OCI-LY3 (cell line): Measurements from ENCODE around the gene PDXK.

Experiments
- EZH2phosphoT487 ChIP-seq: fragments of 200-600 bp; shearing (Covaris generic); IDR thresholded peaks from 2 replicates; pipeline ENCODE4 v1.6.1; 2018; ENCODE audit warnings: antibody characterized with exemption, mixed run types, low read depth
- TF ChIP-seq, protein P1 (sequence below): fragments of 200-600, 300-600 bp; sonication (generic); IDR thresholded peaks from 2 replicates; pipeline ENCODE4 v1.5.1; 2014; ENCODE audit warnings: antibody characterized with exemption, low read length, low read depth

DNA sequence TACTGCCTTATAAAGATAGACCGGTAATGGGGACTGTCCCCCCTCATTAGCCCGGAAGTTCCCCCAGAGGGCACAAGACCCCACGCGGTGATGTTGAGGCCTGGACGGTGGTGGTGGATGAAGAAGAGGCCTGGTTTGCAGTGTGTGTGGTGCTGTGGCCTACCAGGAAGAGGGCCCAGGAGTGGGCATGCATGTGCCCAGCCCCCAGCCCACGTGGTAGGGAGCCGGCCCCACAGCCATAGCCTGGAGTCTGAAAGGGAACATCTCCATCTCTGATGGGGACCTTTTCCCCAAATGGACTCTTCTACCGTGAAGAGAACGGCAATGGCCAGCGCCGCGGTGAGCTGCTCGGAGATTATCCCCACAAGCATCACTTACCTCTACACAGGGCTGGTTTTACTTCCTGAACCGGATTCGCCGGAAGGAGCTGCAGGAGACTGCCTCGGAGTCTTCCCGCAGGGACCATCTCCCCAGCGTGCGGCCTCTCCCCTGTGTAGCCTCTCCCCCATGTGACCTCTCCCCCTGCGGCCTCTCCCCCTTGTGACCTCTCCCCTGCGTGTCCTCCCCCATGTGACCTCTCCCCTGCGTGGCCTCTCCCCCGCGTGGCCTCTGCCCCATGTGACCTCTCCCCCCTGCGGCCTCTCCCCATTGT is 91.0 kb downstream of the PDXK start:
- TF ChIP-seq, protein P1, sequence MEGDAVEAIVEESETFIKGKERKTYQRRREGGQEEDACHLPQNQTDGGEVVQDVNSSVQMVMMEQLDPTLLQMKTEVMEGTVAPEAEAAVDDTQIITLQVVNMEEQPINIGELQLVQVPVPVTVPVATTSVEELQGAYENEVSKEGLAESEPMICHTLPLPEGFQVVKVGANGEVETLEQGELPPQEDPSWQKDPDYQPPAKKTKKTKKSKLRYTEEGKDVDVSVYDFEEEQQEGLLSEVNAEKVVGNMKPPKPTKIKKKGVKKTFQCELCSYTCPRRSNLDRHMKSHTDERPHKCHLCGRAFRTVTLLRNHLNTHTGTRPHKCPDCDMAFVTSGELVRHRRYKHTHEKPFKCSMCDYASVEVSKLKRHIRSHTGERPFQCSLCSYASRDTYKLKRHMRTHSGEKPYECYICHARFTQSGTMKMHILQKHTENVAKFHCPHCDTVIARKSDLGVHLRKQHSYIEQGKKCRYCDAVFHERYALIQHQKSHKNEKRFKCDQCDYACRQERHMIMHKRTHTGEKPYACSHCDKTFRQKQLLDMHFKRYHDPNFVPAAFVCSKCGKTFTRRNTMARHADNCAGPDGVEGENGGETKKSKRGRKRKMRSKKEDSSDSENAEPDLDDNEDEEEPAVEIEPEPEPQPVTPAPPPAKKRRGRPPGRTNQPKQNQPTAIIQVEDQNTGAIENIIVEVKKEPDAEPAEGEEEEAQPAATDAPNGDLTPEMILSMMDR, result no peak
- no peak for TF ChIP-seq EZH2phosphoT487
